Measurements from ENCODE around the gene SPOCK3. TPM values are rescaled to one million over a fixed set of nuclear protein-coding genes. Genes with fewer than 3 reads are reported as not detected.

Gene SPOCK3
- total RNA-seq, 2 experiments from 2014 or later = not detected

DNA sequence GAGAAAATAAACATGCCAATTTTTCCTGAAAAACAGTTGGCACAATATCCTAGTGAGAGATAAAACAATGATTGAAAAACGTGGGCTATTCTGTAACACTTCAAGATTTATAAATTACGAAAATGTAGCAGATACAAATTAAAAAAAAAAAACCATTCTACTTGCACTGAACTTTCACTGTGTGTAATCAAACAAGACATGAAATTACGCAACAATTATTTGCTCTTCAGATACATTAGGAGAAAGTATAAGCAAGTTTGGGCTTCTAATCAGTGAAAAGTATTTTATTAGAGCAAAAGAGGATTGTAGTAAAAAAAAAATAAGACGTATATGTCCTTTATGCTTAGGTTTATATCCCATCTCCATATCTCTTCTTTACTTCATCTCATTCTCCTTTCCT lies 320.4 kb downstream of the SPOCK3 start:
- no peaks in the 10 kb centered on the region for H3K36me3 ChIP-seq (ENCODE audit: insufficient read depth, low read length)
- no peaks in the 10 kb centered on the region for H3K9me3 ChIP-seq (ENCODE audit: control insufficient read depth in 1 of 2, insufficient read depth in 1 of 2, low read length in 2 of 2)
- CTCF ChIA-PET = no interaction called here
- no peak overlapping the region for H3K4me3 Mint-ChIP-seq
- H3K27me3 ChIP-seq (ENCODE audit: control insufficient read depth in 1 of 2, insufficient read depth in 2 of 2, low read length in 2 of 2) = no peaks in the 10 kb centered on the region
- H3K9me3 Mint-ChIP-seq = peaks cover 6% of the 10 kb centered on the region
- no peaks in the 10 kb centered on the region for H3K4me1 Mint-ChIP-seq (ENCODE audit: low read depth)
- no peak overlapping the region for H3K27ac ChIP-seq (ENCODE audit: low read depth in 1 of 2, low read length in 2 of 2)
- H3K27ac Mint-ChIP-seq = no peak overlapping the region
- DNase-seq (no peak), ATAC-seq (ENCODE audit: poor library complexity) (no peak)
- TF ChIP-seq, protein P1, sequence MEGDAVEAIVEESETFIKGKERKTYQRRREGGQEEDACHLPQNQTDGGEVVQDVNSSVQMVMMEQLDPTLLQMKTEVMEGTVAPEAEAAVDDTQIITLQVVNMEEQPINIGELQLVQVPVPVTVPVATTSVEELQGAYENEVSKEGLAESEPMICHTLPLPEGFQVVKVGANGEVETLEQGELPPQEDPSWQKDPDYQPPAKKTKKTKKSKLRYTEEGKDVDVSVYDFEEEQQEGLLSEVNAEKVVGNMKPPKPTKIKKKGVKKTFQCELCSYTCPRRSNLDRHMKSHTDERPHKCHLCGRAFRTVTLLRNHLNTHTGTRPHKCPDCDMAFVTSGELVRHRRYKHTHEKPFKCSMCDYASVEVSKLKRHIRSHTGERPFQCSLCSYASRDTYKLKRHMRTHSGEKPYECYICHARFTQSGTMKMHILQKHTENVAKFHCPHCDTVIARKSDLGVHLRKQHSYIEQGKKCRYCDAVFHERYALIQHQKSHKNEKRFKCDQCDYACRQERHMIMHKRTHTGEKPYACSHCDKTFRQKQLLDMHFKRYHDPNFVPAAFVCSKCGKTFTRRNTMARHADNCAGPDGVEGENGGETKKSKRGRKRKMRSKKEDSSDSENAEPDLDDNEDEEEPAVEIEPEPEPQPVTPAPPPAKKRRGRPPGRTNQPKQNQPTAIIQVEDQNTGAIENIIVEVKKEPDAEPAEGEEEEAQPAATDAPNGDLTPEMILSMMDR (IDR thresholded peaks at IDR 0.05) = no peak
- POLR2A ChIA-PET = no interaction called here
- H3K27me3 Mint-ChIP-seq = no peaks in the 10 kb centered on the region
- no peaks in the 10 kb centered on the region for H3K4me1 ChIP-seq (ENCODE audit: insufficient read depth, low read length)
- H3K4me3 ChIP-seq (ENCODE audit: low read length) = no peak overlapping the region
- intact Hi-C loops (cut with DNase I, micrococcal nuclease) = no loop called here
- no peaks in the 10 kb centered on the region for H3K36me3 Mint-ChIP-seq (ENCODE audit: low read depth)

DNA sequence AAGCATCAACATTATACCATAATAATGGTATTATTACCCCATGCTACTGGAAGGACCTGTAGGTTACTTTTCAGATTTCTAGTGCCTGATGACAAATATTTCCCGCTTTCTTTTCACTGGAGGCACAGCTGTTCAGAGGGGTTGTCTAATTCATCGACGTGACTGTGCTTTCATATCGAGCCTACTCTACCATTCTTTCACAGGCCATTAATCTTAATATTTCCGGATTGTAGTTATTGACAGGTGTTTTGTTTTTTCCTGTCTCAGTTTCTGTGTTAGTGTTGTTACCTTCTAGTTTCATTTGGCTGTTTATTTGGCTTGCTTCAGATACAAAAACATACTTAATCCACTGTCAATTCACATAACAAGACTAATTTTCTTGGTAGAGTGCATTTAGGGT lies 330.9 kb downstream of the SPOCK3 start:
- Mint-ChIP-seq H3K9me3 (peaks cover 13% of the 10 kb centered on the region), H3K4me1 (ENCODE audit: low read depth) (no peaks in the 10 kb centered on the region), H3K4me3 (no peak overlapping the region), H3K27ac (no peak overlapping the region), H3K27me3 (no peaks in the 10 kb centered on the region), H3K36me3 (ENCODE audit: low read depth) (no peaks in the 10 kb centered on the region)
- no peak overlapping the region for H3K4me3 ChIP-seq (ENCODE audit: low read length)
- no peaks in the 10 kb centered on the region for H3K27me3 ChIP-seq (ENCODE audit: control insufficient read depth in 1 of 2, insufficient read depth in 2 of 2, low read length in 2 of 2)
- H3K9me3 ChIP-seq (ENCODE audit: control insufficient read depth in 1 of 2, insufficient read depth in 1 of 2, low read length in 2 of 2) = no peaks in the 10 kb centered on the region
- ChIA-PET POLR2A (no interaction called here), CTCF (no interaction called here)
- no peaks in the 10 kb centered on the region for H3K4me1 ChIP-seq (ENCODE audit: insufficient read depth, low read length)
- ATAC-seq (ENCODE audit: poor library complexity) (no peak), DNase-seq (no peak)
- no peak overlapping the region for H3K27ac ChIP-seq (ENCODE audit: low read depth in 1 of 2, low read length in 2 of 2)
- no peaks in the 10 kb centered on the region for H3K36me3 ChIP-seq (ENCODE audit: insufficient read depth, low read length)
- intact Hi-C loops (cut with DNase I, micrococcal nuclease) = no loop called here
- TF ChIP-seq, protein P1 (IDR thresholded peaks at IDR 0.05) = no peak

DNA sequence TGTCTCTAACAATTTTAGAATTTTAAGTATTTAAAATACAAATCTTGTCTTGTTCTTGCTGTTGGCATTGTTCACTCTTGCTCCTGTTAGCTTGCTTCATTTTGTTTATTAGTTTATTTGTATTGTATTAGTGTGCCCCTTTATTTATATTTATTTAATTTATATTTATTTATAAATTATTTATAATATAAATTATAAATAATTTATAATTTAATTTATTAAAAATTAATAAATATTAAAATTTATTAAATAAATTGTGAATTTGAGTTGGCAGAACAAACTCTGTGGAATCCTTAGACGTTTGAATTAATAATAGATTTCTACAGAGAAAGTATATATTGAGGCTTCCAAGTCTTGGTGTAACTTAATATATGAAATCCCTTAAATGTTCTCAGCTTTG lies 331.4 kb downstream of the SPOCK3 start:
- Mint-ChIP-seq H3K27ac (no peak overlapping the region), H3K36me3 (ENCODE audit: low read depth) (no peaks in the 10 kb centered on the region), H3K27me3 (no peaks in the 10 kb centered on the region), H3K4me1 (ENCODE audit: low read depth) (no peaks in the 10 kb centered on the region), H3K9me3 (peaks cover 13% of the 10 kb centered on the region), H3K4me3 (no peak overlapping the region)
- ATAC-seq (ENCODE audit: poor library complexity) (no peak), DNase-seq (no peak)
- H3K27ac ChIP-seq (ENCODE audit: low read depth in 1 of 2, low read length in 2 of 2) = no peak overlapping the region
- H3K36me3 ChIP-seq (ENCODE audit: insufficient read depth, low read length) = no peaks in the 10 kb centered on the region
- H3K4me3 ChIP-seq (ENCODE audit: low read length) = no peak overlapping the region
- intact Hi-C loops (cut with DNase I, micrococcal nuclease) = no loop called here
- no peaks in the 10 kb centered on the region for H3K27me3 ChIP-seq (ENCODE audit: control insufficient read depth in 1 of 2, insufficient read depth in 2 of 2, low read length in 2 of 2)
- no peaks in the 10 kb centered on the region for H3K9me3 ChIP-seq (ENCODE audit: control insufficient read depth in 1 of 2, insufficient read depth in 1 of 2, low read length in 2 of 2)
- CTCF ChIA-PET = no interaction called here
- TF ChIP-seq, protein P1 (IDR thresholded peaks at IDR 0.05) = no peak
- POLR2A ChIA-PET = no interaction called here
- no peaks in the 10 kb centered on the region for H3K4me1 ChIP-seq (ENCODE audit: insufficient read depth, low read length)

Data from CD4-positive, alpha-beta T cell (primary cell).